NT2/D1 (cell line): ENCODE data around the gene AFAP1L2.

Experiments used
- SUZ12 ChIP-seq: IDR thresholded peaks from 2 replicates; pipeline ENCODE4 v1.6.1; 2011; ENCODE audit not compliant: insufficient read length, insufficient read depth; ENCODE audit errors: extremely low read depth
- YY1 ChIP-seq: IDR thresholded peaks from 2 replicates; pipeline ENCODE4 v1.6.1; 2011; ENCODE audit not compliant: insufficient read length, insufficient read depth
- ZNF274 ChIP-seq: IDR thresholded peaks from 2 replicates; pipeline ENCODE4 v1.6.1; 2011; ENCODE audit warnings: mild to moderate bottlenecking, low read depth, low read length

GRCh38 chr10:114335614-114336013, 68.7 kb downstream of the AFAP1L2 start:
- TF ChIP-seq YY1 (no peak), ZNF274 (no peak), SUZ12 (no peak)
